ENCODE results near the gene CHRNB2. TPM values are rescaled to one million over a fixed set of nuclear protein-coding genes. Genes with fewer than 3 reads are reported as not detected.

Gene CHRNB2
- total and polyA plus RNA-seq, 9 of the 15 experiments (the other 6 are each of a cell fraction or from before 2014, with no cell fraction given): 0.01 TPM; not detected in 8

GRCh38 chr1:154607609-154608396 is 40.2 kb downstream of the CHRNB2 start, which contains the start of gene ADAR (continued):
- no peak for TF ChIP-seq RBM34 (IDR thresholded peaks at IDR 0.05; ENCODE audit: borderline replicate concordance, insufficient read depth, low read length)
- TF ChIP-seq ZNF274 (IDR thresholded peaks at IDR 0.05; ENCODE audit: borderline replicate concordance, low read depth, low read length): no peak
- no peak for TF ChIP-seq MAFG (tag; conservative IDR thresholded peaks at IDR 0.05)
- TF ChIP-seq ZNF253 (CRISPR knock-in tag; conservative IDR thresholded peaks at IDR 0.05): no peak
- peak in 1 of 2 experiments; percentile 48; a peak in 1 of 4 replicates for TF ChIP-seq RCOR1 (IDR thresholded peaks at IDR 0.05; ENCODE audit: borderline replicate concordance in 1 of 2, low read depth in 2 of 2, low read length in 2 of 2)
- TF ChIP-seq NFIC (IDR thresholded peaks at IDR 0.05): no peak
- no peak for TF ChIP-seq RBM39 (optimal IDR thresholded peaks at IDR 0.05; ENCODE audit: low read depth, low read length)
- no peak for TF ChIP-seq NFE2L1 (tag; IDR thresholded peaks at IDR 0.05; ENCODE audit: borderline replicate concordance, low read depth)
- 0 out of 2 replicates have a peak, but pooled peaks have one; percentile 24 for TF ChIP-seq PHB2 (IDR thresholded peaks at IDR 0.05; ENCODE audit: low read depth)
- no peak for TF ChIP-seq ZNF707 (CRISPR knock-in tag; conservative IDR thresholded peaks at IDR 0.05)
- peak; percentile 99 for TF ChIP-seq RBBP5 (IDR thresholded peaks at IDR 0.05; ENCODE audit: borderline replicate concordance, insufficient read depth, low read length, poor library complexity, severe bottlenecking)
- TF ChIP-seq, protein P1, sequence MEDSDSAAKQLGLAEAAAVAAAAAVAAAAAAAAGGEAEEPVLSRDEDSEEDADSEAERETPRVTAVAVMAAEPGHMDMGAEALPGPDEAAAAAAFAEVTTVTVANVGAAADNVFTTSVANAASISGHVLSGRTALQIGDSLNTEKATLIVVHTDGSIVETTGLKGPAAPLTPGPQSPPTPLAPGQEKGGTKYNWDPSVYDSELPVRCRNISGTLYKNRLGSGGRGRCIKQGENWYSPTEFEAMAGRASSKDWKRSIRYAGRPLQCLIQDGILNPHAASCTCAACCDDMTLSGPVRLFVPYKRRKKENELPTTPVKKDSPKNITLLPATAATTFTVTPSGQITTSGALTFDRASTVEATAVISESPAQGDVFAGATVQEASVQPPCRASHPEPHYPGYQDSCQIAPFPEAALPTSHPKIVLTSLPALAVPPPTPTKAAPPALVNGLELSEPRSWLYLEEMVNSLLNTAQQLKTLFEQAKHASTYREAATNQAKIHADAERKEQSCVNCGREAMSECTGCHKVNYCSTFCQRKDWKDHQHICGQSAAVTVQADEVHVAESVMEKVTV (CRISPR knock-in tag; IDR thresholded peaks at IDR 0.05): no peak
- TF ChIP-seq THRAP3 (IDR thresholded peaks at IDR 0.05; ENCODE audit: borderline replicate concordance): no peak
- TF ChIP-seq NR2C2 (CRISPR knock-in tag; IDR thresholded peaks at IDR 0.05): no peak
- TF ChIP-seq NR2C2 (tag; IDR thresholded peaks at IDR 0.05): peak; percentile 66
- no peak; the same call in 1 of the 2 replicates for TF ChIP-seq ELF4 (CRISPR knock-in tag; IDR thresholded peaks at IDR 0.05)
- TF ChIP-seq, protein P2, sequence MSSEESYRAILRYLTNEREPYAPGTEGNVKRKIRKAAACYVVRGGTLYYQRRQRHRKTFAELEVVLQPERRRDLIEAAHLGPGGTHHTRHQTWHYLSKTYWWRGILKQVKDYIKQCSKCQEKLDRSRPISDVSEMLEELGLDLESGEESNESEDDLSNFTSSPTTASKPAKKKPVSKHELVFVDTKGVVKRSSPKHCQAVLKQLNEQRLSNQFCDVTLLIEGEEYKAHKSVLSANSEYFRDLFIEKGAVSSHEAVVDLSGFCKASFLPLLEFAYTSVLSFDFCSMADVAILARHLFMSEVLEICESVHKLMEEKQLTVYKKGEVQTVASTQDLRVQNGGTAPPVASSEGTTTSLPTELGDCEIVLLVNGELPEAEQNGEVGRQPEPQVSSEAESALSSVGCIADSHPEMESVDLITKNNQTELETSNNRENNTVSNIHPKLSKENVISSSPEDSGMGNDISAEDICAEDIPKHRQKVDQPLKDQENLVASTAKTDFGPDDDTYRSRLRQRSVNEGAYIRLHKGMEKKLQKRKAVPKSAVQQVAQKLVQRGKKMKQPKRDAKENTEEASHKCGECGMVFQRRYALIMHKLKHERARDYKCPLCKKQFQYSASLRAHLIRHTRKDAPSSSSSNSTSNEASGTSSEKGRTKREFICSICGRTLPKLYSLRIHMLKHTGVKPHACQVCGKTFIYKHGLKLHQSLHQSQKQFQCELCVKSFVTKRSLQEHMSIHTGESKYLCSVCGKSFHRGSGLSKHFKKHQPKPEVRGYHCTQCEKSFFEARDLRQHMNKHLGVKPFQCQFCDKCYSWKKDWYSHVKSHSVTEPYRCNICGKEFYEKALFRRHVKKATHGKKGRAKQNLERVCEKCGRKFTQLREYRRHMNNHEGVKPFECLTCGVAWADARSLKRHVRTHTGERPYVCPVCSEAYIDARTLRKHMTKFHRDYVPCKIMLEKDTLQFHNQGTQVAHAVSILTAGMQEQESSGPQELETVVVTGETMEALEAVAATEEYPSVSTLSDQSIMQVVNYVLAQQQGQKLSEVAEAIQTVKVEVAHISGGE (CRISPR knock-in tag; IDR thresholded peaks at IDR 0.05): peak in 1 of 3 experiments; percentile 73; a peak in 2 of 6 replicates
- no peak for TF ChIP-seq RFX5 (IDR thresholded peaks at IDR 0.05; ENCODE audit: low read depth, low read length)
- no peak for TF ChIP-seq BCL6 (CRISPR knock-in tag; IDR thresholded peaks at IDR 0.05)
- TF ChIP-seq BACH1 (tag; IDR thresholded peaks at IDR 0.05): no peak
- no peak for TF ChIP-seq TBP (optimal IDR thresholded peaks at IDR 0.05; ENCODE audit: low read depth, low read length)
- no peak for TF ChIP-seq ZNF23 (CRISPR knock-in tag; IDR thresholded peaks at IDR 0.05)
- no peak for TF ChIP-seq ZNF24 (IDR thresholded peaks at IDR 0.05)
- no peak for TF ChIP-seq TAF15 (IDR thresholded peaks at IDR 0.05; ENCODE audit: low read depth, low read length)
- TF ChIP-seq BMI1 (IDR thresholded peaks at IDR 0.05; ENCODE audit: low read length): no peak
